ENCODE data around the gene VSIR.

DNA sequence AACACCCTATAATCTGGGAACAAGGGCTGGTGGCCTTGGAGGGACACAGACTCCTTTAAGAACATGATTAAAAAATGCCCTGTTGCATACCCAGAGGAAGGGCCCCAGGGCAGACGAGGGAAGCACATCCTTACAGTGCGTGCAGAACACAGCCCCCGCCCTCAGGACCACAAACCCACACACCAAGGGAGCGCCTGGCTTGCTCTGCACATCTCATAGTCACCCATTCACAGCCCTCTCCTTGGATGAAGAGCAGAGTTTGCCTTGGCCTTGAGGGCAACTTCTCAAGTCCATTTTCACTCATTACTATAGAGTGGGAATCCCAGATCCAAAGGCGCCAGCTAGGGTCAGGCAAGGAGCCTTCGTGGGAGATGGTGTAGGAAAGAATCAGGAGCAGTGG, 6.3 kb upstream of the VSIR start:
- no peak for TF ChIP-seq CTCF (IDR thresholded peaks at IDR 0.05; ENCODE audit: insufficient read depth, low read length, poor library complexity, severe bottlenecking)
- TF ChIP-seq EZH2phosphoT487 (conservative IDR thresholded peaks at IDR 0.05; ENCODE audit: low read length), result no peak
